PC-9 (cell line): ENCODE measurements around the gene KLF15. TPM values are rescaled to one million over a fixed set of nuclear protein-coding genes. Genes with fewer than 3 reads are reported as not detected.

Source experiments
- BruUV-seq: library from RNA; stranded (reverse); fragments of 400-500 nt; replicated peaks from 2 replicates; lab custom pipeline; 2021; lab: Mats Ljungman, UMichigan
- CTCF ChIA-PET: fragments of 300-600 bp; sonication (Branson Sonifier 250); formaldehyde crosslinking; loops from one replicate; lab custom pipeline; 2022; ENCODE audit warnings: antibody characterized with exemption; lab: Charles Lee
- POLR2A ChIA-PET: fragments of 300-600 bp; sonication (Branson Sonifier 250); formaldehyde crosslinking; loops from one replicate; lab custom pipeline; 2022; ENCODE audit warnings: antibody characterized with exemption; ENCODE audit not compliant: unreplicated experiment; lab: Charles Lee
- DNase-seq, 2 experiments: peaks; one replicate each; pipeline versions ENCODE4 v3.0.0 to v3.0.0-alpha.2; 2015 to 2022; ENCODE audit warnings: mixed read lengths in 1 of 2
- H2AFZ ChIP-seq: fragments of 200-600 bp; sonication (generic); 2 replicates; pipeline ENCODE4 v1.8.1; 2017; ENCODE audit warnings: antibody characterized with exemption
- H3F3A ChIP-seq: fragments of 200-600 bp; sonication (generic); 2 replicates; pipeline ENCODE4 v1.8.1; 2017; ENCODE audit warnings: antibody characterized with exemption, mild to moderate bottlenecking, low read depth; ENCODE audit not compliant: insufficient read depth
- H3K27ac ChIP-seq: fragments of 200-600 bp; sonication (generic); 2 replicates; pipeline ENCODE4 v1.6.1; 2016; ENCODE audit warnings: mixed run types
- H3K27me3 ChIP-seq: fragments of 200-600 bp; sonication (generic); 2 replicates; pipeline ENCODE4 v1.6.1; 2016; ENCODE audit warnings: low read depth, mixed run types; ENCODE audit not compliant: insufficient read depth
- H3K36me3 ChIP-seq: fragments of 200-600 bp; sonication (generic); 2 replicates; pipeline ENCODE4 v1.6.1; 2016; ENCODE audit warnings: low read depth, mixed run types
- H3K4me1 ChIP-seq: fragments of 200-600 bp; sonication (generic); replicated peaks from 2 replicates; pipeline ENCODE4 v1.6.1; 2016; ENCODE audit warnings: mixed run types; ENCODE audit not compliant: insufficient read depth
- H3K4me2 ChIP-seq: fragments of 200-600 bp; sonication (generic); 2 replicates; pipeline ENCODE4 v1.6.1; 2017; ENCODE audit warnings: mixed run types
- H3K4me3 ChIP-seq: fragments of 200-600 bp; sonication (generic); 2 replicates; pipeline ENCODE4 v1.6.1; 2016; ENCODE audit warnings: mixed run types
- H3K79me2 ChIP-seq: fragments of 200-600 bp; sonication (generic); 2 replicates; pipeline ENCODE4 v1.6.1; 2017; ENCODE audit warnings: low read depth, mixed run types
- H3K9me2 ChIP-seq: fragments of 200-600 bp; sonication (generic); 2 replicates; pipeline ENCODE4 v1.8.1; 2017; ENCODE audit warnings: mild to moderate bottlenecking; ENCODE audit not compliant: insufficient read depth
- H3K9me3 ChIP-seq: fragments of 200-600 bp; sonication (generic); 2 replicates; pipeline ENCODE4 v1.8.1; 2016; ENCODE audit warnings: low read depth; ENCODE audit not compliant: insufficient read depth
- H4K20me1 ChIP-seq: fragments of 200-600 bp; sonication (generic); 2 replicates; pipeline ENCODE4 v1.8.1; 2017; ENCODE audit not compliant: insufficient read depth
- EZH2 ChIP-seq: fragments of 200-600 bp; sonication (generic); IDR thresholded peaks from 2 replicates; pipeline ENCODE4 v1.8.0; 2017; ENCODE audit warnings: antibody characterized with exemption, low read depth
- intact Hi-C: fragments of 100-400 bp; cut with micrococcal nuclease; formaldehyde crosslinking; loops from one replicate; pipeline ENCODE4 v1.10.0; 2022; ENCODE audit not compliant: unreplicated experiment
- total RNA-seq: library from RNA; stranded (reverse); gene quantifications from 2 replicates; pipeline ENCODE4 v1.2.3, GENCODE V29; 2021
- TF ChIP-seq, protein P1 (sequence below): fragments of 200-600 bp; sonication (generic); conservative IDR thresholded peaks from 2 replicates; pipeline ENCODE4 v1.6.1; 2017; ENCODE audit warnings: mixed run types, antibody characterized with exemption, mild to moderate bottlenecking, moderate library complexity

Gene KLF15
- total RNA-seq, 1 experiment from 2014 or later = 0.70 TPM

DNA sequence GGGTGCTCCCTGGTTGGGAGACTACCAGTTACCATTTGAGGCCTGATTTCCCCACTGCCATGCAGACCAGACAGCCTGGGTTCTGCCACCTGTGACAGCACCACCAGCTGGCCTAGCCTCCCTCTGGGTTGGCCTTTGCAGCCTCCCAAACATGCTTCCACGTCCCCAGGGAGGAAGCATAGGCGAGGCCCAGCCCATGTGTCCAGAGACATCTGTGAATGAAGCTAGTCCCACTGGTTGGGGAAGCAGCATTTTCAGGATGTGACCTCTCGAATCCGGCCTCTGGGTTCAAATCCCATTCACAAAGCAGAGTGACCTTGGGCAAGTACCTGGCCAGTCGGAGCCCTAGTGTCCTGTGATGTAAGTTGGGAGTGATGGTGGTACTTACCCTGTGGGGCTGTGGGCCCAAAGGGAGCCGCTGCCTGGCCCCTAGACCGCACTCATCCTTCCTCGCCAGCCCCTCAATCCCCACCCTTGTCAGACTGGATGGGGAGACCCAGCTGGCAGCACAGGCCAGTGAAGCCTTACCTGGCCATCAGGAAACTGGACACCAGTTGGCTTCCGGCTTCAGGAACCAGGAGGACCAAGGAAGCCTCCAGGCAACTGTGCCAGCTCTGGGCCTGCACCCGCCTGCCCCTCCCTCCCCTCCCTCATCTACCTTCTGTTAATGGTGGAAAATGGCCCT lies 6.0 kb downstream of the KLF15 start:
- Histone ChIP-seq H3K79me2 (no peaks in the 10 kb centered on the region), H3K4me2 (no peak overlapping the region), H3F3A (no peaks in the 10 kb centered on the region), H4K20me1 (no peaks in the 10 kb centered on the region), H3K9me2 (no peaks in the 10 kb centered on the region), H3K9me3 (no peaks in the 10 kb centered on the region), H2AFZ (no peak overlapping the region), H3K27ac (no peak overlapping the region), H3K4me3 (no peak overlapping the region), H3K27me3 (peaks cover 6% of the 10 kb centered on the region; the same call in 1 of the 2 replicates), H3K36me3 (no peaks in the 10 kb centered on the region), H3K4me1 (no peaks in the 10 kb centered on the region)
- DNase-seq = no peak
- ChIA-PET CTCF (interaction anchor here (0.6 kb wide), 1 partner anchor 20 kb away, joined by 3 read pairs; no protein-coding TSS in a partner anchor), POLR2A (no interaction called here)
- no TSS peak for BruUV-seq
- no peak for TF ChIP-seq EZH2
- TF ChIP-seq, protein P1, sequence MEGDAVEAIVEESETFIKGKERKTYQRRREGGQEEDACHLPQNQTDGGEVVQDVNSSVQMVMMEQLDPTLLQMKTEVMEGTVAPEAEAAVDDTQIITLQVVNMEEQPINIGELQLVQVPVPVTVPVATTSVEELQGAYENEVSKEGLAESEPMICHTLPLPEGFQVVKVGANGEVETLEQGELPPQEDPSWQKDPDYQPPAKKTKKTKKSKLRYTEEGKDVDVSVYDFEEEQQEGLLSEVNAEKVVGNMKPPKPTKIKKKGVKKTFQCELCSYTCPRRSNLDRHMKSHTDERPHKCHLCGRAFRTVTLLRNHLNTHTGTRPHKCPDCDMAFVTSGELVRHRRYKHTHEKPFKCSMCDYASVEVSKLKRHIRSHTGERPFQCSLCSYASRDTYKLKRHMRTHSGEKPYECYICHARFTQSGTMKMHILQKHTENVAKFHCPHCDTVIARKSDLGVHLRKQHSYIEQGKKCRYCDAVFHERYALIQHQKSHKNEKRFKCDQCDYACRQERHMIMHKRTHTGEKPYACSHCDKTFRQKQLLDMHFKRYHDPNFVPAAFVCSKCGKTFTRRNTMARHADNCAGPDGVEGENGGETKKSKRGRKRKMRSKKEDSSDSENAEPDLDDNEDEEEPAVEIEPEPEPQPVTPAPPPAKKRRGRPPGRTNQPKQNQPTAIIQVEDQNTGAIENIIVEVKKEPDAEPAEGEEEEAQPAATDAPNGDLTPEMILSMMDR = no peak
- intact Hi-C loops = loop anchor here (10.0 kb wide), 1 partner anchor 86 kb away; no protein-coding TSS in a partner anchor

DNA sequence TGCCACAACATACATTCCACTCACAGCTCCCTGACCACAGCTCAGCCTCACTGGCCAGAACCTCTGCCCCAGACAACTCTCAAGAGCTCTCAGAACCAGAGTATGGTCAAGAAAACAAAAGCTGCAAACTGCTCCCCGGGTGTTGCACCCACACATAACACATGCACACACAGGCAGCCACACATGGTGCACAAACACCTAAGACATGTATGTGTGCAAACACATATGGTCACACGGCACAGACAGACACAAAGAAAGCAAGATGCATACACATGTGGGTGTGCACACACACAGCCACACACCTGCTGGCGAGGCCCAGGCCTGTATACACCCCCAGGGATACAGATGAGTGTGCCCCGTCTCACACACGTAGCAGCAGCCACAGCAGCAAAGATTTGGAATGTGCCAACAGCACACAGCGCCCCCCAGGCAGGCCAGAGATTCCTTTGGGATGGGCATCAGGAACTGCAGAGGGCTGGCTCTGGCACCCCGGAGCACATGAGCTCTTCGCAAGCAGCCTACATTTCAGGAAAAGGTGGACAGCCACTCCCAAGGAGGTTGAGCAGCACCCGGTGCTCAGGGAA lies 6.6 kb downstream of the KLF15 start:
- no peak overlapping the region for H2AFZ ChIP-seq
- H3F3A ChIP-seq = no peaks in the 10 kb centered on the region
- ChIA-PET POLR2A (no interaction called here), CTCF (interaction anchor here (0.6 kb wide), 1 partner anchor 20 kb away, joined by 3 read pairs; no protein-coding TSS in a partner anchor)
- no peaks in the 10 kb centered on the region for H3K9me2 ChIP-seq
- H3K27me3 ChIP-seq = 0 out of 2 replicates have a peak, but pooled peaks cover under 1% of the 10 kb centered on the region
- no TSS peak for BruUV-seq
- no peaks in the 10 kb centered on the region for H3K4me1 ChIP-seq
- no peak overlapping the region for H3K4me2 ChIP-seq
- TF ChIP-seq, protein P1 = no peak
- TF ChIP-seq EZH2 = no peak
- DNase-seq = no peak
- no peaks in the 10 kb centered on the region for H3K79me2 ChIP-seq
- intact Hi-C loops = loop anchor here (10.0 kb wide), 1 partner anchor 86 kb away; no protein-coding TSS in a partner anchor
- no peak overlapping the region for H3K4me3 ChIP-seq
- no peaks in the 10 kb centered on the region for H3K9me3 ChIP-seq
- no peak overlapping the region for H3K27ac ChIP-seq
- H4K20me1 ChIP-seq = no peaks in the 10 kb centered on the region
- H3K36me3 ChIP-seq = no peaks in the 10 kb centered on the region

DNA sequence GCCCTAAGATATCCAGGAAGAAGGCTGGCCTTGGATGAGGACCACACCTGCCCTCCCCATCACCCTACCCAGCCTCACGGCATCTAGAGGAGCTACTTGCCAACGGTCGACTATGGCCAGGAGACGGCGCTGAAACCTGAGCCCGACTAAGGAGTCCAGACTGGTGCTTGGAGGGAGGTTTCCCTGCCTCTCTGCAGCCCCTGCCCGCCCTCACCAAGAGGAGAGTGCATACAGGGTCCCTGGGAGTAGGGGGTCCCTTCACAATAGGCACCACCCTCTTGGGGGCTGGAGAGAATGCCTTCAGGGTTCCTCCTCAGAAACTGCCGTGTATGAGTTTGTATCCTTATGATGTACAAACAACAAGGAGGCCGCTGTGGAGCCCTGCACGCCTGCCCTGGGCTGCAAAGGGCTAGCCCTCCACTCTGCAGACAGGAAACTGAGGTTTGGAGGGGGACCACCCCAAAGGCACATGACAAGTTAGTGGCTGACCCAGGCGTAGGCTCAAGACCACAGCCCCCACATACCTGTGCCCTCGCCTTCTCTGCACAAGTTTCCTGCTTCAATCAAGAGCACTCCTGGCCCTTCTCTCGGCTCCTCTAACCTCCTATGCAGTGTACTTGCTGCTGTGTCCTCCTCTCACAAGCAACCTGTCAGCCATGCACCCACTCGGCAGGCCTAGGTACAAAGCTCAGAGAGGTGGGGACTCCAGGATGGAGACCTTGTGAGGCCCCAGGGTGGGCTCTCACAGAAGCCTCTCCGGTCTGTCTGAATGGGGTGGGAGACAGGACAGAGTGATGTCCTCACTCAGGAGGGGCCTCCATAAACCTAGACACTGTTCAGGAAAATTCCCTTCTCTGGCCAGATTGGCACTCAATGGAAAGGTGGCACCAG lies 7.4 kb downstream of the KLF15 start:
- Histone ChIP-seq H3K79me2 (no peaks in the 10 kb centered on the region), H3K27ac (no peak overlapping the region), H3K9me2 (no peaks in the 10 kb centered on the region), H3K27me3 (no peaks in the 10 kb centered on the region), H3K4me2 (no peak overlapping the region), H3K4me1 (no peaks in the 10 kb centered on the region), H4K20me1 (no peaks in the 10 kb centered on the region), H3K36me3 (no peaks in the 10 kb centered on the region), H3F3A (no peaks in the 10 kb centered on the region), H3K4me3 (no peak overlapping the region), H2AFZ (no peak overlapping the region), H3K9me3 (no peaks in the 10 kb centered on the region)
- intact Hi-C loops = loop anchor here (10.0 kb wide), 1 partner anchor 85 kb away; no protein-coding TSS in a partner anchor
- TF ChIP-seq EZH2 = no peak
- no peak for DNase-seq
- ChIA-PET POLR2A (no interaction called here), CTCF (no interaction called here)
- no TSS peak for BruUV-seq
